ENCODE data around the gene CYP2S1. TPM values are rescaled to one million over a fixed set of nuclear protein-coding genes. Genes with fewer than 3 reads are reported as not detected.
A peak's percentile ranks its signal among the peaks of the same experiment; 100 is the strongest.

CYP2S1 gene
- total and polyA plus RNA-seq, 9 of the 15 experiments (the other 6 are each of a cell fraction or from before 2014, with no cell fraction given): 0.07 to 1.9 (median 0.41) TPM

DNA sequence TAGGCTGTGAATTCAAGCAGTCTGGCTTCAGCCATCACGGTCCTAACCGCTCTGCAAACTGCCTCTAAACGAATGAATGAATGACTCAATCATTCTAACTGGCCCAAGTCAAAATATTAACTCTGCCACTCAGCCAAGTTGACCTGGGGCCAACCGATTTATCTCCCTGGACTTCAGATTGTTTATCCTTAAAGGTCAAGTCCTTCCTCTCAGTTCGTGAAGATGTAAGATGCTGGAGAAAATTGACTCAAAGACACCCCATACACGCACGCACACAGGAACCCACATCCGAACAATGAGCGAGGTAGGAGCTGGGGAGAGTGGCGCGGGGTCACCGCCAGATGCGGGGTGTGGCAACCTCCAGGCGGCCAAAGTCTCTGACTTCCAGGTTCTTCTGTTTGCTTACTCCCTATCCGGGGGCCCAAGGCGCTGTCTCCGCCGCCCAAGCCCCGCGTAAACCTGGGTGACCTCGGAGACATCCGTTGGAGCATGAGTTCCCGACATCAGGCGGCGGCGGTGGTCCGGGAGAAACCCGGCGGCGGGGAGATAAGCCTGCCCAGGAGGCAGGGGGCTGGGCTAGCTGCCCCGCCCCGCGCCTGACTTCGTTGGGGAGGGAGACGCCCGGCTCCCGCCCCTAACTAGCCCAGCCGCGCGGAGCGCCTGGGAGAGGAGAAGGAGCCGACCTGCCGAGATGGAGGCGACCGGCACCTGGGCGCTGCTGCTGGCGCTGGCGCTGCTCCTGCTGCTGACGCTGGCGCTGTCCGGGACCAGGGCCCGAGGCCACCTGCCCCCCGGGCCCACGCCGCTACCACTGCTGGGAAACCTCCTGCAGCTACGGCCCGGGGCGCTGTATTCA, at the start of gene CYP2S1 (continued):
- TF ChIP-seq ELK1 (CRISPR knock-in tag; IDR thresholded peaks at IDR 0.05): no peak
- TF ChIP-seq ZBTB1 (CRISPR knock-in tag; IDR thresholded peaks at IDR 0.05; ENCODE audit: borderline replicate concordance, low read depth): 0 out of 2 replicates have a peak, but pooled peaks have one; percentile 47
- peak; percentile 22 for TF ChIP-seq TBP (optimal IDR thresholded peaks at IDR 0.05; ENCODE audit: low read depth, low read length)
- TF ChIP-seq SUPT5H (IDR thresholded peaks at IDR 0.05): no peak
- no peak for TF ChIP-seq DACH1 (IDR thresholded peaks at IDR 0.05; ENCODE audit: partially characterized antibody)
- peak; percentile 85 for TF ChIP-seq MAX (CRISPR knock-in tag; IDR thresholded peaks at IDR 0.05)
- TF ChIP-seq CREM (IDR thresholded peaks at IDR 0.05; ENCODE audit: low read depth): no peak
- peak; percentile 70 for TF ChIP-seq POLR2G (IDR thresholded peaks at IDR 0.05; ENCODE audit: low read depth, low read length)
- no peak for TF ChIP-seq MTA1 (IDR thresholded peaks at IDR 0.05; ENCODE audit: borderline replicate concordance)
- no peak for TF ChIP-seq SAFB2 (IDR thresholded peaks at IDR 0.05; ENCODE audit: borderline replicate concordance, low read depth, low read length, severe bottlenecking)
- TF ChIP-seq BACH1 (tag; IDR thresholded peaks at IDR 0.05): no peak
- TF ChIP-seq CREB1 (IDR thresholded peaks at IDR 0.05): no peak
- peak; percentile 20; the same call in 1 of the 2 replicates for TF ChIP-seq CREB1 (CRISPR knock-in tag; IDR thresholded peaks at IDR 0.05)
- no peak for TF ChIP-seq FOXJ3 (CRISPR knock-in tag; IDR thresholded peaks at IDR 0.05)
- TF ChIP-seq, protein P1, sequence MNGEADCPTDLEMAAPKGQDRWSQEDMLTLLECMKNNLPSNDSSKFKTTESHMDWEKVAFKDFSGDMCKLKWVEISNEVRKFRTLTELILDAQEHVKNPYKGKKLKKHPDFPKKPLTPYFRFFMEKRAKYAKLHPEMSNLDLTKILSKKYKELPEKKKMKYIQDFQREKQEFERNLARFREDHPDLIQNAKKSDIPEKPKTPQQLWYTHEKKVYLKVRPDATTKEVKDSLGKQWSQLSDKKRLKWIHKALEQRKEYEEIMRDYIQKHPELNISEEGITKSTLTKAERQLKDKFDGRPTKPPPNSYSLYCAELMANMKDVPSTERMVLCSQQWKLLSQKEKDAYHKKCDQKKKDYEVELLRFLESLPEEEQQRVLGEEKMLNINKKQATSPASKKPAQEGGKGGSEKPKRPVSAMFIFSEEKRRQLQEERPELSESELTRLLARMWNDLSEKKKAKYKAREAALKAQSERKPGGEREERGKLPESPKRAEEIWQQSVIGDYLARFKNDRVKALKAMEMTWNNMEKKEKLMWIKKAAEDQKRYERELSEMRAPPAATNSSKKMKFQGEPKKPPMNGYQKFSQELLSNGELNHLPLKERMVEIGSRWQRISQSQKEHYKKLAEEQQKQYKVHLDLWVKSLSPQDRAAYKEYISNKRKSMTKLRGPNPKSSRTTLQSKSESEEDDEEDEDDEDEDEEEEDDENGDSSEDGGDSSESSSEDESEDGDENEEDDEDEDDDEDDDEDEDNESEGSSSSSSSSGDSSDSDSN (IDR thresholded peaks at IDR 0.05; ENCODE audit: borderline replicate concordance in 1 of 2, low read depth in 2 of 2, low read length in 2 of 2): 0 out of 4 replicates have a peak, but pooled peaks of 1 of the 2 experiments have one; percentile 38
- peak; percentile 40; the same call in 1 of the 2 replicates for TF ChIP-seq SMAD4 (CRISPR knock-in tag; conservative IDR thresholded peaks at IDR 0.05)
- TF ChIP-seq PHF8 (IDR thresholded peaks at IDR 0.05; ENCODE audit: borderline replicate concordance, low read length): peak; percentile 50; the same call in 1 of the 2 replicates
- peak; percentile 57 for TF ChIP-seq RBFOX2 (IDR thresholded peaks at IDR 0.05; ENCODE audit: low read depth, low read length)
- TF ChIP-seq ZZZ3 (IDR thresholded peaks at IDR 0.05): no peak
- TF ChIP-seq ZNF431 (CRISPR knock-in tag; IDR thresholded peaks at IDR 0.05): no peak; the same call in 1 of the 2 replicates
- peak in 1 of 2 experiments; percentile 58; a peak in 1 of 4 replicates for TF ChIP-seq MAZ (CRISPR knock-in tag; conservative IDR thresholded peaks at IDR 0.05 in 1 of 2, IDR thresholded peaks at IDR 0.05 in 1 of 2)
- TF ChIP-seq, protein P2, sequence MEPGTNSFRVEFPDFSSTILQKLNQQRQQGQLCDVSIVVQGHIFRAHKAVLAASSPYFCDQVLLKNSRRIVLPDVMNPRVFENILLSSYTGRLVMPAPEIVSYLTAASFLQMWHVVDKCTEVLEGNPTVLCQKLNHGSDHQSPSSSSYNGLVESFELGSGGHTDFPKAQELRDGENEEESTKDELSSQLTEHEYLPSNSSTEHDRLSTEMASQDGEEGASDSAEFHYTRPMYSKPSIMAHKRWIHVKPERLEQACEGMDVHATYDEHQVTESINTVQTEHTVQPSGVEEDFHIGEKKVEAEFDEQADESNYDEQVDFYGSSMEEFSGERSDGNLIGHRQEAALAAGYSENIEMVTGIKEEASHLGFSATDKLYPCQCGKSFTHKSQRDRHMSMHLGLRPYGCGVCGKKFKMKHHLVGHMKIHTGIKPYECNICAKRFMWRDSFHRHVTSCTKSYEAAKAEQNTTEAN (CRISPR knock-in tag; IDR thresholded peaks at IDR 0.05): no peak
